Karpas-422 (cell line): ENCODE data around the gene MPND. TPM values are rescaled to one million over a fixed set of nuclear protein-coding genes. Genes with fewer than 3 reads are reported as not detected.

Experiments
- DNase-seq: peaks from one replicate; pipeline ENCODE4 v3.0.0-alpha.2; 2015
- H2AFZ ChIP-seq: fragments of 200-600 bp; sonication (generic); 2 replicates; pipeline ENCODE4 v1.6.1; 2014; ENCODE audit warnings: antibody characterized with exemption, low read length, mixed read lengths
- H3K27ac ChIP-seq: fragments of 200-600 bp; sonication (generic); 2 replicates; pipeline ENCODE4 v1.5.1; 2014; ENCODE audit warnings: mild to moderate bottlenecking, low read length, moderate library complexity
- H3K27me3 ChIP-seq: fragments of 200-600 bp; sonication (generic); 2 replicates; pipeline ENCODE4 v1.6.1; 2014; ENCODE audit warnings: low read length, mixed read lengths
- H3K36me3 ChIP-seq: fragments of 200-600 bp; sonication (generic); 2 replicates; pipeline ENCODE4 v1.6.1; 2014; ENCODE audit warnings: low read length, mixed read lengths; ENCODE audit not compliant: insufficient read depth
- H3K4me1 ChIP-seq: fragments of 200-600 bp; sonication (generic); 2 replicates; pipeline ENCODE4 v1.6.1; 2014; ENCODE audit warnings: mild to moderate bottlenecking, low read length, mixed read lengths
- H3K4me2 ChIP-seq: fragments of 200-600 bp; sonication (generic); 2 replicates; pipeline ENCODE4 v1.6.1; 2014; ENCODE audit warnings: low read length, low read depth, mild to moderate bottlenecking; ENCODE audit not compliant: poor library complexity, severe bottlenecking
- H3K4me3 ChIP-seq: fragments of 200-600 bp; sonication (generic); 2 replicates; pipeline ENCODE4 v1.5.1; 2014; ENCODE audit warnings: mild to moderate bottlenecking, antibody characterized with exemption, low read length, mixed read lengths
- H3K79me2 ChIP-seq: fragments of 200-600 bp; sonication (generic); 2 replicates; pipeline ENCODE4 v1.6.1; 2014; ENCODE audit warnings: mild to moderate bottlenecking, low read length, mixed read lengths
- H3K9ac ChIP-seq: fragments of 200-600 bp; sonication (generic); 2 replicates; pipeline ENCODE4 v1.6.0; 2014; ENCODE audit warnings: low read length
- H3K9me2 ChIP-seq: fragments of 200-600 bp; sonication (generic), shearing (Covaris generic); replicated peaks from 2 replicates; pipeline ENCODE4 v1.6.0; 2014; ENCODE audit warnings: mild to moderate bottlenecking, low read length, moderate library complexity; ENCODE audit not compliant: insufficient read depth
- H3K9me3 ChIP-seq: fragments of 300-700, 200-600 bp; sonication (generic); 2 replicates; pipeline ENCODE4 v1.6.1; 2014; ENCODE audit warnings: low read length, mixed read lengths
- H4K20me1 ChIP-seq: fragments of 200-600 bp; sonication (generic); 2 replicates; pipeline ENCODE4 v1.6.1; 2014; ENCODE audit warnings: mild to moderate bottlenecking, antibody characterized with exemption, low read length, low read depth; ENCODE audit not compliant: insufficient read depth
- total RNA-seq: library from RNA; depleted of rRNA; stranded (reverse); fragments of >200 nt; shearing (Covaris generic); gene quantifications from 2 replicates; pipeline ENCODE4 v1.2.3, GENCODE V29; 2014; ENCODE audit warnings: low replicate concordance

Gene MPND
- total RNA-seq, 1 experiment from 2014 or later, result 5.3 TPM

GRCh38 chr19:4313847-4314490 is 29.4 kb upstream of the MPND start:
- Histone ChIP-seq H2AFZ (no peak overlapping the region), H3K4me2 (no peak overlapping the region), H3K27me3 (no peaks in the 10 kb centered on the region), H3K36me3 (no peaks in the 10 kb centered on the region), H3K4me1 (no peaks in the 10 kb centered on the region), H3K27ac (no peak overlapping the region), H3K9ac (no peak overlapping the region), H4K20me1 (no peaks in the 10 kb centered on the region), H3K9me3 (no peaks in the 10 kb centered on the region; the same call in 1 of the 2 replicates), H3K9me2 (no peaks in the 10 kb centered on the region), H3K79me2 (no peaks in the 10 kb centered on the region), H3K4me3 (no peak overlapping the region)
- no peak for DNase-seq

GRCh38 chr19:4316956-4317355 is 26.4 kb upstream of the MPND start:
- no peaks in the 10 kb centered on the region for H3K4me1 ChIP-seq
- no peaks in the 10 kb centered on the region for H3K36me3 ChIP-seq
- no peak overlapping the region for H3K4me3 ChIP-seq
- H4K20me1 ChIP-seq, result no peaks in the 10 kb centered on the region
- no peak for DNase-seq
- H3K79me2 ChIP-seq, result no peaks in the 10 kb centered on the region
- H3K9me3 ChIP-seq, result peaks cover 15% of the 10 kb centered on the region
- H2AFZ ChIP-seq, result no peak overlapping the region
- no peak overlapping the region for H3K9ac ChIP-seq
- H3K27me3 ChIP-seq, result no peaks in the 10 kb centered on the region
- H3K27ac ChIP-seq, result no peak overlapping the region
- no peaks in the 10 kb centered on the region for H3K9me2 ChIP-seq
- no peak overlapping the region for H3K4me2 ChIP-seq

- H3K4me2 ChIP-seq, result no peak overlapping the region
- no peak for DNase-seq
Measured at GRCh38 chr19:4318460-4318859, 24.9 kb upstream of the MPND start.

GRCh38 chr19:4319067-4319718 is 24.2 kb upstream of the MPND start:
- Histone ChIP-seq H3K36me3 (no peaks in the 10 kb centered on the region), H3K4me1 (no peaks in the 10 kb centered on the region)
- no peak for DNase-seq

More at GRCh38 chr19:4318460-4318859, 24.9 kb upstream of the MPND start:
- H2AFZ ChIP-seq, result no peak overlapping the region
- H3K27ac ChIP-seq, result no peak overlapping the region
- H3K79me2 ChIP-seq, result no peaks in the 10 kb centered on the region
- H3K4me1 ChIP-seq, result no peaks in the 10 kb centered on the region
- no peaks in the 10 kb centered on the region for H3K36me3 ChIP-seq
- no peak overlapping the region for H3K4me3 ChIP-seq
- no peaks in the 10 kb centered on the region for H3K27me3 ChIP-seq
- H3K9me2 ChIP-seq, result no peaks in the 10 kb centered on the region
- H4K20me1 ChIP-seq, result no peaks in the 10 kb centered on the region
- peaks cover 15% of the 10 kb centered on the region for H3K9me3 ChIP-seq
- no peak overlapping the region for H3K9ac ChIP-seq

GRCh38 chr19:4320419-4320818 is 22.9 kb upstream of the MPND start:
- no peak overlapping the region for H2AFZ ChIP-seq
- no peak for DNase-seq
- H3K9me2 ChIP-seq, result no peaks in the 10 kb centered on the region
- H3K9ac ChIP-seq, result no peak overlapping the region
- H3K27me3 ChIP-seq, result no peaks in the 10 kb centered on the region
- no peaks in the 10 kb centered on the region for H3K4me1 ChIP-seq
- H3K27ac ChIP-seq, result no peak overlapping the region
- peaks cover 15% of the 10 kb centered on the region for H3K9me3 ChIP-seq
- no peak overlapping the region for H3K4me3 ChIP-seq
- H4K20me1 ChIP-seq, result no peaks in the 10 kb centered on the region
- H3K4me2 ChIP-seq, result no peak overlapping the region
- H3K79me2 ChIP-seq, result no peaks in the 10 kb centered on the region
- H3K36me3 ChIP-seq, result no peaks in the 10 kb centered on the region

More at GRCh38 chr19:4319067-4319718, 24.2 kb upstream of the MPND start:
- H3K27me3 ChIP-seq, result no peaks in the 10 kb centered on the region
- no peak overlapping the region for H2AFZ ChIP-seq
- H3K79me2 ChIP-seq, result no peaks in the 10 kb centered on the region
- no peak overlapping the region for H3K4me3 ChIP-seq
- H3K9me3 ChIP-seq, result peaks cover 15% of the 10 kb centered on the region
- no peak overlapping the region for H3K27ac ChIP-seq
- H3K9ac ChIP-seq, result no peak overlapping the region
- no peaks in the 10 kb centered on the region for H4K20me1 ChIP-seq
- H3K9me2 ChIP-seq, result no peaks in the 10 kb centered on the region
- no peak overlapping the region for H3K4me2 ChIP-seq

GRCh38 chr19:4322942-4323665 is 20.3 kb upstream of the MPND start:
- no peak overlapping the region for H3K9ac ChIP-seq
- no peaks in the 10 kb centered on the region for H3K79me2 ChIP-seq

GRCh38 chr19:4323692-4324091 is 19.7 kb upstream of the MPND start:
- Histone ChIP-seq H3K9me3 (peaks cover 15% of the 10 kb centered on the region), H3K9ac (no peak overlapping the region), H3K27me3 (no peaks in the 10 kb centered on the region), H3K9me2 (no peaks in the 10 kb centered on the region), H3K4me3 (no peak overlapping the region), H3K27ac (no peak overlapping the region), H3K4me2 (no peak overlapping the region), H3K4me1 (no peaks in the 10 kb centered on the region), H3K36me3 (no peaks in the 10 kb centered on the region), H2AFZ (no peak overlapping the region), H3K79me2 (no peaks in the 10 kb centered on the region), H4K20me1 (no peaks in the 10 kb centered on the region)
- no peak for DNase-seq

More at GRCh38 chr19:4322942-4323665, 20.3 kb upstream of the MPND start:
- Histone ChIP-seq H3K36me3 (no peaks in the 10 kb centered on the region), H3K9me2 (no peaks in the 10 kb centered on the region), H3K27ac (no peak overlapping the region), H3K4me2 (no peak overlapping the region), H2AFZ (no peak overlapping the region), H3K27me3 (no peaks in the 10 kb centered on the region), H3K9me3 (peaks cover 15% of the 10 kb centered on the region), H4K20me1 (no peaks in the 10 kb centered on the region), H3K4me3 (no peak overlapping the region), H3K4me1 (no peaks in the 10 kb centered on the region)
- no peak for DNase-seq

- no peak overlapping the region for H2AFZ ChIP-seq
- no peak overlapping the region for H3K9ac ChIP-seq
- no peak overlapping the region for H3K4me2 ChIP-seq
- H3K9me2 ChIP-seq, result no peaks in the 10 kb centered on the region
- H3K27me3 ChIP-seq, result no peaks in the 10 kb centered on the region
- no peak for DNase-seq
- H3K4me1 ChIP-seq, result no peaks in the 10 kb centered on the region
- no peaks in the 10 kb centered on the region for H4K20me1 ChIP-seq
- H3K79me2 ChIP-seq, result no peaks in the 10 kb centered on the region
- no peak overlapping the region for H3K27ac ChIP-seq
- peaks cover 13% of the 10 kb centered on the region for H3K9me3 ChIP-seq
- H3K36me3 ChIP-seq, result no peaks in the 10 kb centered on the region
- H3K4me3 ChIP-seq, result no peak overlapping the region
Measured at GRCh38 chr19:4324228-4324627, 19.1 kb upstream of the MPND start.
